Measurements from ENCODE around the gene PDE11A.
"Not testable (repeated sequence)": the region's sequence is repeated elsewhere in the genome, so short reads cannot be mapped to it uniquely, and the experiment has no call there.

Gene PDE11A

DNA sequence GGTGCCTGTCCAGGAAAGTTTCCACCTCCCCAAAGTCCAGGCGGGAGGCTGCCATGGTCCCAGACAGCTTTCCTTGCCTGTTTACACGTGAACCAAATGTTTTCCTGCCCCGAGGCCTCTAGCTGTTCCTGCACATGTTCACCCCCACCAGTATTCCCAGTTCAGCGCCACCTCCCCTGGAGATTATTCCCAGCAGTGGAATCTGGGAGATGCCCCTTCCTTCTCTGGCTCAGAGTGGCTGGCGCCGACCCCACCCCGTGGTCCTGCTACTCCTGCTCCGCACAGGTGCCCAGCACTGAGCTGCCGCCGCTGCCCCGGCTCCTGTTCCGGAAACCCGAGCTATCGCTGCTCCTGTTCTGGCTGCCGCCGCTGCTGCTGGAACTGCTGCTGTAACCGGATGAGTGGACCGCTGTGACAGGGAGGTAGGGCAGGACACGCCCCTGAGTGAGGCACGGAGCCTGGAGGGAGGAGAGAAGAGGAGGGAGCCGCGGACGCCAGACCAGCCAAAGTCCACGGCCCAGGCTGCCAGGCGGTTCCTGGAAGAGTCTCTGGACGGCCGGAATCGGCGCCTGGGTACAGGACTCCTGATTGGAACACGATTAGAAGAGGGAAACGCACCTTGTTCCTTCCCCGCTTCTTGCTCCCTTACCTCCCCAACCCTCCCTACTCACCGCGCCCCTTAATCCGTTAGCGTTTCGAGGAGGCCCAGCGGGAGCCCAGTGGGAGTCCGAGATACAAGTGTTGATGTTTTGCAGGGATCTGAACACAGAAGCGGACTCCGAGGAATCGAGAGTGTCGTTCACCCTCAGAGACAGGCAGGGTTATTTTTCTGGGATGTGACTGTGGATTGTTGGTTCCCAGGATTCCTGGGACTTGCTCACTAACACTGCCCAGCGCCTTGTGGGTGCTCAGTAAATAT is at the start of gene PDE11A:
Gene PDE11A, minus strand, starts transcription at position 395 of the 919 bp plus-strand sequence. Its CDS starts 340 bp downstream, at position 55.
- DNase-seq (ENCODE audit: low read depth) = no peak

DNA sequence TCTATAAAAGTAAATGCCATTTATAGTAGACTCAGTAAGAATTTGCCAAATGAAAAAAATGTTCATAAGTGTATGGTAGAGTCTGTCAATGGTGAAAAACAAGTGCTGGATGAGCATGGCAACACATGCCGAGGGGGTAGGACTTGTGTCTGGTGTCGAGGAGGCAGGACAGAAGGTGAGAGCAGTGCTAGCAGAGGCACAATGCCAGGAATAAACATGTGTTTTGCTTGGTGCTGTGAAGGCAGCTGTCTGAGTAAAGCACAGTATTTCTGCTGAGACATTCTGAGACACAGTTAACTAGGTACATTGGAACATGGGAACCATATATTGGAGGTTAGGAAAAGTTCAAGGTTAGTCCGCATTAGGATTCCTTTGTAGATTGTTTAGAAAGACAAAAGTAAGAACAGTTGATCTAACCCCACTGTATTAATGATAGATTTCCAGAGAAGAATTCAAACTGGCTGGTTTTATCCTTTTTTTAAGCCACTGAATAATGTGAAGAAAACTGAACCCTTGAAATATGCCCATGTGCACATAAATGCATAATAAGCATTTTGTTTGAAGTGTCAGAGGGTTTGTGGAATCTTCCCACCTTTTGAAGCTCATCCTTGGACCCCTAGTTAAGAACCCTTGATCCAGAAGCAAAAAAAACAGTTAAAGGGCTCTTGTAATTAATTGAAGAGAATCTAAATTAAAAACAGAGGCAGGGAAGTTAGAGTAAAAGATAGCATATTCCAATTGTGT is 46.8 kb upstream of the PDE11A start:
- no peak for DNase-seq (ENCODE audit: low read depth)

- DNase-seq (ENCODE audit: low read depth) = no peak
Observed at GRCh38 chr2:178117725-178118124, 45.1 kb upstream of the PDE11A start.

DNA sequence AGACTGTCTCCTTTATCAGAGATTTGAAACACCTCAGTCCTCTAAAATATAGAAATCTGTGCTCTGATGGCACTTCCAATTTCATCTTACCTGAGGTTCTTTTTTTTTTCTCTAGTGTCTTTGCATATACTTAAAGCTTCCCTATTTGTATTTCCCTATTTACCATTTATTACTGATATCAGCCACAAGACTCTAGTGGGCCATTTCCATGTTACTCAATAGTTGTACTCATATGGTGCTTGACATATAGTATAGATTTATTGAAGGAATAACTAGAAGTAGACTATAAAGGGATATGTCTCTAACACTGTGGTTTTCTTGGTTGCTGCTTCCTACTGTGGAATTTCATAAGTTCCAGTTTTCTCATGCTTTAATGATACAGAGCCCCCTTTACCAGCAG is 42.7 kb upstream of the PDE11A start:
- DNase-seq (ENCODE audit: low read depth) = no peak

- DNase-seq (ENCODE audit: low read depth) = no peak
Observed at GRCh38 chr2:178114462-178114861, 41.9 kb upstream of the PDE11A start.

GRCh38 chr2:178112202-178113152 is 39.9 kb upstream of the PDE11A start, which contains the start of gene RBM45:
TSS of gene RBM45 (plus strand) at chr2:178112437. CDS start at chr2:178112547, 110 bp downstream.
- peak; percentile 60 for DNase-seq (ENCODE audit: low read depth)

DNA sequence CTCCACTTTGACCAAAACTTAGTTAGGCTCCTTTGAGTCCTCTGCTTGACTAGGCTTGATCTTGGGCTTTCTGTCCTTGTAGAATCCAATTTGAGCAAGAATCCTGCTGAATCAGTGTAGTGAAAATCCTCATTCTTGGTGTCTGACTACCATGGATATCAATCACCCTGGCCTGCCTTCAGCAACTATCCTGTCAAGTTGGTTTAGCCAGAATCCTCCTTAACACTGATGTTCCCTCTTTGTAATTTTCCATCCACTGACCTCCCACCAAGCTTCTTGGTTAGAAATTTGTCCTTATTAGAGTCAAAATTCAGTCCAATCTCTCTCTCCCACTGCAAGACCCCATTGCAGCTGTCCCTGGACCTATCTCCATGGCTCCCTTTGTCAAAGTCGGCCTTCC is 39.2 kb upstream of the PDE11A start:
- DNase-seq (ENCODE audit: low read depth) = no peak

DNA sequence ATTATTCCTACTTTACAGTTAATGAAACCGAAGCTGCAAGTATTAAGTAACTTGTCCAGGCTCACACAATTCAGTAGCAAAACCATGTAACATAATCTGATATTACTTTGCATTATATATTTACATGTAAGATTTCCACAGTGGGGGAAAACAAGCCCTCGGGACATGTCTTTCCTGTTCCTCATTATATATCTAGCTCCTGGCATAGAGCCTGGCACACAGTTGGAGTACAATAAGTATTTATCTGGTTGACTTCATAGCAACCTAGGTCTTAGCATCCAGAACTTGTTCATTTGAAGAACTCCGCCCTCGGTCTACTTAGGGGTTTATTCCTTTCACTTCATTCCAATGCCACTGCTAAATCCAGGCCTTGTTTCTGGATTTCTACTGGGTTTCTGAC is 38.1 kb upstream of the PDE11A start:
- no peak for DNase-seq (ENCODE audit: low read depth)

DNA sequence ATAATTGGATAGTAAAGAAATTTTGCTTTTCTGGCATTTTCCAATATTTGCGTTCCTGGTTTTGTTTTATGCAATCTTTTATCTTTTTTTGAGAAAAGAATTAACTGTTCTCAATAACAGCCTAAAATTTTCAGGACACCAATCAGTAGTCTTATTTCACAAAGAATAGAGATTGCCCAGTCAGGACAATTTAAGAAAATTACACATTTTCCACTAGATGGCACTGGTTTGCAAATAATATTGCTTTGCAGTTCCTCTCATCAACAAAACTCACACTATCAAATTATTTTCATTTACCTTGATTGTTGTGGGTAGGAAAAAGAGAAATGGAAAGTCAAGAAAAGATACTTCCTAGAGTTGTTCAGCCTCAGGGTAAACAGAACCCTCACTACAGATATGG is 37.2 kb upstream of the PDE11A start:
- no peak for DNase-seq (ENCODE audit: low read depth)

GRCh38 chr2:178108176-178108575 is 35.6 kb upstream of the PDE11A start:
- no peak for DNase-seq (ENCODE audit: low read depth)

DNA sequence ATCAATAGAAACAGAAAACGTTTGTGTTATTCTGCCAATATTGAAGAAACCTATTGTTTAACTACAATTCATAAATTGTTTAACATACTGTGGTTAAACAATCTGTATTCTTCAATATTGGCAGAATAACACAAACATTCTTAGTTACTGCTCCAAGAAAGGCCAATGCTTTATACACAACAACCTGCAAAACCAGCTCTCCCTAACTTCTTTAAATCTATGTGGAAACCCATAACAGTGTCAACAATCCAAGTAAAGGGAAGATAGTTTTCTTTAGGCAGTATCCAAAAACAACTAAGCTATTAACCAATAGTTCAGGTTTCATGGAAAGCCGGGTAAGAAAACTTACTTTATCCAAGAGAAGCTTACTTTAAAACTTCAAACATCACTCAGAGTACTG is 33.5 kb upstream of the PDE11A start:
- no peak for DNase-seq (ENCODE audit: low read depth)

GRCh38 chr2:178105566-178105965 is 33.0 kb upstream of the PDE11A start:
- DNase-seq (ENCODE audit: low read depth) = no peak

GRCh38 chr2:178101321-178102079 is 28.9 kb upstream of the PDE11A start:
- no peak for DNase-seq (ENCODE audit: low read depth)

DNA sequence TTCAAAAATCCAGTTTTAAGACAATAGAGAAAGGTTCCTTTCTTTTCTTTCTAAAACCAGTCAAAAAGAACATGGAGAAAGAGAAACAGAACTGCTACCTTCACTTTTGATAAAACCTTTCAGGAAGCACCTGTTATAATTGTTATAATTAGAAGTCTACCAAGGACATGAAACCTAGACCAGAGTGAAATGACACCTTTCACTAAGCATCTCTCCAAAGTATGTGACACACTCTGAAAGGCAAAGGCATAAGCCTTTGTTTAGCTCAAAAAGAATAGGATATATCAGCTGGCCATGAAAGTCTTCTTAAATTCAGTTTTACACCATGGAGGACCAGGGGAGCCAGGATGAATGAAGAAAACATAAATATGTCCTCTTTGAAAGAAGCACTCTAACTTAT is 20.9 kb upstream of the PDE11A start:
- DNase-seq (ENCODE audit: low read depth) = no peak

DNA sequence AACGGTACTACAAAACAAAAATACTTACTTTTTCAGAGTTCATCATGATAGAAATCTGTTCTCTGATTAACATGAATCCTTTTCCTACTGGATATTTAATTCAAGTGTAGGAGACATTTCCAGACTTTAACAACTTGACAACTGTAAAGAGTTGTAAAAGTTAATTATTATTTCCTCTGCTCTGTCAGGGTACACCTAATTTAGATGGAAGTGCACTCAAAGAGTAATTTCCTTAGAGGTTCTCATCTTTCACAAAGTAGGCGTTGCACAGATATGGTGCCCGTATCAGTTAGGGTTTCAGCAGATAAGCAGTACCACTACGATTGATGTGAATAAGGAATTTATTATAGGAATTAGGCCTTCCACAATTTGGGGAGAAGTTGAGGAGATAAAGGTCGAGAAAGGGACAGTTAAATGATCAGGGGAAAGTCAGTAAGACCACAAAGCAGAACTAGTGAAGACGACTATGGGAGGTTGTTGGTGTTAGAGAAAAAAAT is 16.2 kb upstream of the PDE11A start:
- DNase-seq (ENCODE audit: low read depth) = no peak

- no peak for DNase-seq (ENCODE audit: low read depth)
Observed at GRCh38 chr2:178084273-178084672, 11.7 kb upstream of the PDE11A start.

- DNase-seq (ENCODE audit: low read depth) = no peak
Observed at GRCh38 chr2:178082408-178083045, 9.9 kb upstream of the PDE11A start.

DNA sequence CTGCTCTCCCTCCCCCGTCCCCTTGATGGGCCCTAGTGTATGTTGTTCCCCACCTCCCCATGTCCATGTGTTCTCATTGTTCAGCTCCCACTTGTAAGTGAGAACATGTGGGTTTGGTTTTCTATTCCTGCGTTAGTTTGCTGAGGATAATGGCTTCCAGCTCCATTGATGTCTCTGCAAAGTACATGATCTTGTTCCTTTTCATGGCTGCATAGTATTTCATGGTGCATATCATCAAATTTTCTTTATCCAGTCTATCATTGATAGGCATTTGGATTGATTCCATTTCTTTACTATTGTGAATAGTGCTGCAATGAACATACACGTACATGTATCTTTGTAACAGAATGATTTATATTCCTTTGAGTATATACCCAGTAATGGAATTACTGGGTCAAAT is 6.7 kb upstream of the PDE11A start:
- DNase-seq (ENCODE audit: low read depth) = not testable (repeated sequence)

- no peak for DNase-seq (ENCODE audit: low read depth)
Observed at GRCh38 chr2:178076130-178076529, 3.6 kb upstream of the PDE11A start.

GRCh38 chr2:178075006-178075326 is 2.4 kb upstream of the PDE11A start:
- no peak for DNase-seq (ENCODE audit: low read depth)
